ENCODE results near the gene TUBGCP4.

GRCh38 chr15:43440721-43441281, 69.9 kb downstream of the TUBGCP4 start:
- TF ChIP-seq, protein P1, sequence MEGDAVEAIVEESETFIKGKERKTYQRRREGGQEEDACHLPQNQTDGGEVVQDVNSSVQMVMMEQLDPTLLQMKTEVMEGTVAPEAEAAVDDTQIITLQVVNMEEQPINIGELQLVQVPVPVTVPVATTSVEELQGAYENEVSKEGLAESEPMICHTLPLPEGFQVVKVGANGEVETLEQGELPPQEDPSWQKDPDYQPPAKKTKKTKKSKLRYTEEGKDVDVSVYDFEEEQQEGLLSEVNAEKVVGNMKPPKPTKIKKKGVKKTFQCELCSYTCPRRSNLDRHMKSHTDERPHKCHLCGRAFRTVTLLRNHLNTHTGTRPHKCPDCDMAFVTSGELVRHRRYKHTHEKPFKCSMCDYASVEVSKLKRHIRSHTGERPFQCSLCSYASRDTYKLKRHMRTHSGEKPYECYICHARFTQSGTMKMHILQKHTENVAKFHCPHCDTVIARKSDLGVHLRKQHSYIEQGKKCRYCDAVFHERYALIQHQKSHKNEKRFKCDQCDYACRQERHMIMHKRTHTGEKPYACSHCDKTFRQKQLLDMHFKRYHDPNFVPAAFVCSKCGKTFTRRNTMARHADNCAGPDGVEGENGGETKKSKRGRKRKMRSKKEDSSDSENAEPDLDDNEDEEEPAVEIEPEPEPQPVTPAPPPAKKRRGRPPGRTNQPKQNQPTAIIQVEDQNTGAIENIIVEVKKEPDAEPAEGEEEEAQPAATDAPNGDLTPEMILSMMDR (IDR thresholded peaks at IDR 0.05) = peak; percentile 16 to 89 (median 80)
- TF ChIP-seq POLR2A (IDR thresholded peaks at IDR 0.05) = peak in 1 of 2 donors; percentile 52
